Measurements from ENCODE around the gene STIM1. TPM values are rescaled to one million over a fixed set of nuclear protein-coding genes. Genes with fewer than 3 reads are reported as not detected.
A peak's percentile ranks its signal among the peaks of the same experiment; 100 is the strongest.

STIM1 gene
- total RNA-seq, 1 donor, result 57.9 TPM

DNA sequence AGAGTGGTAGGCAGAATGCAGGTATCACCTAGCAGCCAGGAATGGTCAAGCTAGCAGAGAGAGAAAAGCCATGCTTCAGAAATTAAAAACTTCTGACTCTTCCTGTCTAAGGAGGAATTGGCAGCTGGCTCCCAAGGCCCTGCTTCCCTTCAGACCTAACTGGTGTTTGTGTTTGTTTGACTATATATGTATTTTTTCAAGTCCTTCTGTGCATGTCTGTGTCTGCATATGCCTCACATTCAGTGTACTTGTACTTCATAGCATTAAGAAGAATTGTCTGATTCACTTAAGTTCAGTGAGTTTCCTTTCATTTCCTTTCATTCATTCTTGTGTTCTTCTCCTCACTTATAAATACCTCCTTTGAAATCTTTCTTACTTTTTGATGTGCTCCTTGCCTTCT, 130.2 kb downstream of the STIM1 start:
- Histone ChIP-seq H2AFZ (ENCODE audit: low read length) (no peak overlapping the region), H3K36me3 (ENCODE audit: insufficient read depth, low read length) (no peaks in the 10 kb centered on the region), H3K4me2 (ENCODE audit: insufficient read depth, low read length) (no peak overlapping the region), H3K4me1 (ENCODE audit: insufficient read depth, low read length) (peaks cover 3% of the 10 kb centered on the region), H3K27ac (ENCODE audit: low read depth, low read length) (no peak overlapping the region), H4K20me1 (ENCODE audit: insufficient read depth, low read length) (peaks cover 7% of the 10 kb centered on the region), H3K9me3 (ENCODE audit: low read depth, low read length) (no peaks in the 10 kb centered on the region), H3K79me2 (ENCODE audit: insufficient read depth, low read length) (no peaks in the 10 kb centered on the region), H3K4me3 (ENCODE audit: insufficient read depth, low read length) (no peak overlapping the region), H3K27me3 (ENCODE audit: insufficient read depth, low read length) (no peaks in the 10 kb centered on the region)
- TF ChIP-seq, protein P1, sequence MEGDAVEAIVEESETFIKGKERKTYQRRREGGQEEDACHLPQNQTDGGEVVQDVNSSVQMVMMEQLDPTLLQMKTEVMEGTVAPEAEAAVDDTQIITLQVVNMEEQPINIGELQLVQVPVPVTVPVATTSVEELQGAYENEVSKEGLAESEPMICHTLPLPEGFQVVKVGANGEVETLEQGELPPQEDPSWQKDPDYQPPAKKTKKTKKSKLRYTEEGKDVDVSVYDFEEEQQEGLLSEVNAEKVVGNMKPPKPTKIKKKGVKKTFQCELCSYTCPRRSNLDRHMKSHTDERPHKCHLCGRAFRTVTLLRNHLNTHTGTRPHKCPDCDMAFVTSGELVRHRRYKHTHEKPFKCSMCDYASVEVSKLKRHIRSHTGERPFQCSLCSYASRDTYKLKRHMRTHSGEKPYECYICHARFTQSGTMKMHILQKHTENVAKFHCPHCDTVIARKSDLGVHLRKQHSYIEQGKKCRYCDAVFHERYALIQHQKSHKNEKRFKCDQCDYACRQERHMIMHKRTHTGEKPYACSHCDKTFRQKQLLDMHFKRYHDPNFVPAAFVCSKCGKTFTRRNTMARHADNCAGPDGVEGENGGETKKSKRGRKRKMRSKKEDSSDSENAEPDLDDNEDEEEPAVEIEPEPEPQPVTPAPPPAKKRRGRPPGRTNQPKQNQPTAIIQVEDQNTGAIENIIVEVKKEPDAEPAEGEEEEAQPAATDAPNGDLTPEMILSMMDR (IDR thresholded peaks at IDR 0.05; ENCODE audit: extremely low read depth, low read depth, low read length), result no peak
- no peak for DNase-seq (ENCODE audit: insufficient read length, low spot score, missing footprints)

DNA sequence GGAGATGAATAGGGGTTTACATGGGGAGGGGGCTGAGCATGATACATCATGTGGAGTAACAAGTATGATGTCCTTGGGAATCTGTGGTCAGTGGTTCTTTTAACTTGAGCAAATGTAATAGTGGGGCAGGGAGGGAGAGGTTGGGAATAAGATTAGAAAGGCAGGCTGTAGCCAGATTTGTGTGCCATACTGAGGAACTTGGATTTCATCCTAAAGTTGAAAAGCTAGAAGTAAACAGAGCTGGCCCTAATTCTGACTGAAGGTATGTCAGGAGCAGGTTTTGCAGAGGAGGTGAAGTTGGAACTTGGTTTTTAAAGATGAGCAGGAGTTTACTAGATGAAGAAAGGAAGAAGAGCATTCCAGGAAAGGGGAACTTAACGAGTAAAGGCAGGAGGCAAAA, 130.8 kb downstream of the STIM1 start:
- H3K36me3 ChIP-seq (ENCODE audit: insufficient read depth, low read length), result no peaks in the 10 kb centered on the region
- H2AFZ ChIP-seq (ENCODE audit: low read length), result no peak overlapping the region
- no peaks in the 10 kb centered on the region for H3K9me3 ChIP-seq (ENCODE audit: low read depth, low read length)
- H3K4me1 ChIP-seq (ENCODE audit: insufficient read depth, low read length), result peaks cover 3% of the 10 kb centered on the region
- peaks cover 6% of the 10 kb centered on the region for H4K20me1 ChIP-seq (ENCODE audit: insufficient read depth, low read length)
- no peaks in the 10 kb centered on the region for H3K27me3 ChIP-seq (ENCODE audit: insufficient read depth, low read length)
- H3K4me3 ChIP-seq (ENCODE audit: insufficient read depth, low read length), result no peak overlapping the region
- H3K79me2 ChIP-seq (ENCODE audit: insufficient read depth, low read length), result no peaks in the 10 kb centered on the region
- DNase-seq (ENCODE audit: insufficient read length, low spot score, missing footprints), result no peak
- TF ChIP-seq, protein P1 (IDR thresholded peaks at IDR 0.05; ENCODE audit: extremely low read depth, low read depth, low read length), result no peak
- no peak overlapping the region for H3K4me2 ChIP-seq (ENCODE audit: insufficient read depth, low read length)
- no peak overlapping the region for H3K27ac ChIP-seq (ENCODE audit: low read depth, low read length)

DNA sequence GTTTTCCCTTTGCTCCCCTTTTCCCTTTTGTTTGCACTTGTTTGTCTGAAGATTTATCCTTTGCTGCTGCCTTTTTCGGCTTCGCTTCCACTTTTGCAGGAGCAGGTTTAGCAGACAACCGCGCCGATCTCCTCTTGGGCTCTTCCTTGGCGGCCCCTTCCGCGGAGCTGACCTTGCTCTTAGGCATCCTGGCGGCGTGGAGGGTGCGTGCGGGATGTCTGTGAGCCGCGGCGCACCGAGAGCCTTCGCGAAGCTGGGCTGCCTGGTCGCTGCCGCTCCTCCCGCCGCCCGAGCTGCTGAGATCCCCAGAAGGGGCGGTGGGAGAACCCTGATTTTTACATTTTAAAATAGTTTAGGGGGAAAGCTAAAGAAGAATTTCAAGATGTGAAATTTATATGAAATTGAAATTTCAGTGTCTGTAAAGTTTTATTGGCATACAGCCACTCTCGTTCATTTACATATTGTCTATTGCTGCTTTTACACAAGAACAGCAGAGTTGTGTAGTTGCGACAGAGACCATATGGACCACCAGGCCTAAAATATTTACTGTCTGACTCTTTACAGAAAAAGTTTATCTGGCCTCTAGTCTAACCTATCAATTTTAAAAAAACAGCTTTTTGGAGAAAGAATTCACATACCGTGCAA, 133.9 kb downstream of the STIM1 start:
- H3K27me3 ChIP-seq (ENCODE audit: insufficient read depth, low read length), result no peaks in the 10 kb centered on the region
- no peak overlapping the region for H3K4me2 ChIP-seq (ENCODE audit: insufficient read depth, low read length)
- TF ChIP-seq, protein P1 (IDR thresholded peaks at IDR 0.05; ENCODE audit: extremely low read depth, low read depth, low read length), result no peak
- DNase-seq (ENCODE audit: insufficient read length, low spot score, missing footprints), result peak; percentile 25
- H2AFZ ChIP-seq (ENCODE audit: low read length), result no peak overlapping the region
- no peaks in the 10 kb centered on the region for H3K4me1 ChIP-seq (ENCODE audit: insufficient read depth, low read length)
- peaks cover 2% of the 10 kb centered on the region for H4K20me1 ChIP-seq (ENCODE audit: insufficient read depth, low read length)
- no peak overlapping the region for H3K27ac ChIP-seq (ENCODE audit: low read depth, low read length)
- no peaks in the 10 kb centered on the region for H3K36me3 ChIP-seq (ENCODE audit: insufficient read depth, low read length)
- H3K9me3 ChIP-seq (ENCODE audit: low read depth, low read length), result peaks cover 4% of the 10 kb centered on the region
- no peak overlapping the region for H3K4me3 ChIP-seq (ENCODE audit: insufficient read depth, low read length)
- no peaks in the 10 kb centered on the region for H3K79me2 ChIP-seq (ENCODE audit: insufficient read depth, low read length)

DNA sequence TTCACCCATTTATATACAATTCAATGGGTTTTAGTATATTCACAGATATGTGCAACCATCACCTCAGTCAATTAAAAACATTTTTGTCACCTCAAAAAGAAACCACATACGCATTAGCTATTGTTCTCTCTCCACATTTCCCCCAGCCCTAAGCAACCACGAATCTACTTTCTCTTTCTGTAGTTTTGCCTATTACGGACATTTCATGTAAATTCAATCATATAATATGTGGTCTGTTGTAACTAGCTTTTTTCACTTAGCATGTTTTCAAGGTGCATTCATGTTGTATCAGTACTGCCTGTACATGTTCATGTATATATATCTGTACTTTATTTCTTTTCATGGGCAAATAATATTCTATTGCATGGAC, 134.4 kb downstream of the STIM1 start:
- no peaks in the 10 kb centered on the region for H3K27me3 ChIP-seq (ENCODE audit: insufficient read depth, low read length)
- H3K4me2 ChIP-seq (ENCODE audit: insufficient read depth, low read length), result no peak overlapping the region
- H4K20me1 ChIP-seq (ENCODE audit: insufficient read depth, low read length), result peaks cover 2% of the 10 kb centered on the region
- H3K9me3 ChIP-seq (ENCODE audit: low read depth, low read length), result peaks cover 4% of the 10 kb centered on the region
- DNase-seq (ENCODE audit: insufficient read length, low spot score, missing footprints), result no peak
- no peaks in the 10 kb centered on the region for H3K79me2 ChIP-seq (ENCODE audit: insufficient read depth, low read length)
- TF ChIP-seq, protein P1 (IDR thresholded peaks at IDR 0.05; ENCODE audit: extremely low read depth, low read depth, low read length), result no peak
- H3K36me3 ChIP-seq (ENCODE audit: insufficient read depth, low read length), result no peaks in the 10 kb centered on the region
- no peak overlapping the region for H3K4me3 ChIP-seq (ENCODE audit: insufficient read depth, low read length)
- no peak overlapping the region for H3K27ac ChIP-seq (ENCODE audit: low read depth, low read length)
- no peak overlapping the region for H2AFZ ChIP-seq (ENCODE audit: low read length)
- H3K4me1 ChIP-seq (ENCODE audit: insufficient read depth, low read length), result no peaks in the 10 kb centered on the region

All from osteoblast (primary cell).